ENCODE measurements around the gene CAMK1D. TPM values are rescaled to one million over a fixed set of nuclear protein-coding genes. Genes with fewer than 3 reads are reported as not detected.

CAMK1D gene
- total and polyA plus RNA-seq, 2 experiments from 2014 or later = 4.6 to 7.2 TPM

DNA sequence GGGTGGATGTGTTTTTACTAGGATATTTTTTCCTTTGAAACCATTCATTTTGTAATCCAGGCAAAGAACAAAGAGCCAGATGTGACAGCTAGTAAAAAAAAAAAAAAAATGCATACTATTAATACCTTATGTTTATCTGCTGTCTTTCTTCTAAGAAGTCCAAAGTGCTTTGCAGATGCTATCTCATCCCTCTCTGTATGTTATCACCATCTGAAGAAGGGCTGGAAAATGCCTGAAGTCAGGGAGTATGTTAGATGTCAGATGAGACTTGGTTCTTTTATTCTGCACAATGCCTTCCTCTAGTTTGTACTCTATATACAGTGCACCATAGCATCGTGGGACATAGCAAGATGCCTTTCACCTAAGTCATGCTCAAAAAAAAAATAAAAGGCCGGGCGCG, 10.4 kb upstream of the CAMK1D start:
- Histone ChIP-seq H3K4me1 (ENCODE audit: insufficient read depth) (no peaks in the 10 kb centered on the region), H3K27ac (ENCODE audit: low read depth) (no peak overlapping the region), H3K27me3 (ENCODE audit: insufficient read depth) (no peaks in the 10 kb centered on the region), H3K79me2 (replicated peaks; ENCODE audit: insufficient read depth) (no peaks in the 10 kb centered on the region), H3F3A (replicated peaks; ENCODE audit: low read depth) (no peaks in the 10 kb centered on the region), H4K20me1 (replicated peaks; ENCODE audit: insufficient read depth) (no peaks in the 10 kb centered on the region), H2AFZ (no peak overlapping the region), H3K4me3 (no peak overlapping the region), H3K4me2 (no peak overlapping the region), H3K9me2 (ENCODE audit: insufficient read depth) (no peaks in the 10 kb centered on the region), H3K36me3 (ENCODE audit: insufficient read depth) (no peaks in the 10 kb centered on the region)
- TF ChIP-seq, protein P1, sequence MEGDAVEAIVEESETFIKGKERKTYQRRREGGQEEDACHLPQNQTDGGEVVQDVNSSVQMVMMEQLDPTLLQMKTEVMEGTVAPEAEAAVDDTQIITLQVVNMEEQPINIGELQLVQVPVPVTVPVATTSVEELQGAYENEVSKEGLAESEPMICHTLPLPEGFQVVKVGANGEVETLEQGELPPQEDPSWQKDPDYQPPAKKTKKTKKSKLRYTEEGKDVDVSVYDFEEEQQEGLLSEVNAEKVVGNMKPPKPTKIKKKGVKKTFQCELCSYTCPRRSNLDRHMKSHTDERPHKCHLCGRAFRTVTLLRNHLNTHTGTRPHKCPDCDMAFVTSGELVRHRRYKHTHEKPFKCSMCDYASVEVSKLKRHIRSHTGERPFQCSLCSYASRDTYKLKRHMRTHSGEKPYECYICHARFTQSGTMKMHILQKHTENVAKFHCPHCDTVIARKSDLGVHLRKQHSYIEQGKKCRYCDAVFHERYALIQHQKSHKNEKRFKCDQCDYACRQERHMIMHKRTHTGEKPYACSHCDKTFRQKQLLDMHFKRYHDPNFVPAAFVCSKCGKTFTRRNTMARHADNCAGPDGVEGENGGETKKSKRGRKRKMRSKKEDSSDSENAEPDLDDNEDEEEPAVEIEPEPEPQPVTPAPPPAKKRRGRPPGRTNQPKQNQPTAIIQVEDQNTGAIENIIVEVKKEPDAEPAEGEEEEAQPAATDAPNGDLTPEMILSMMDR (conservative IDR thresholded peaks at IDR 0.05; ENCODE audit: low read depth in 2 of 2) = no peak
- TF ChIP-seq, protein P2, sequence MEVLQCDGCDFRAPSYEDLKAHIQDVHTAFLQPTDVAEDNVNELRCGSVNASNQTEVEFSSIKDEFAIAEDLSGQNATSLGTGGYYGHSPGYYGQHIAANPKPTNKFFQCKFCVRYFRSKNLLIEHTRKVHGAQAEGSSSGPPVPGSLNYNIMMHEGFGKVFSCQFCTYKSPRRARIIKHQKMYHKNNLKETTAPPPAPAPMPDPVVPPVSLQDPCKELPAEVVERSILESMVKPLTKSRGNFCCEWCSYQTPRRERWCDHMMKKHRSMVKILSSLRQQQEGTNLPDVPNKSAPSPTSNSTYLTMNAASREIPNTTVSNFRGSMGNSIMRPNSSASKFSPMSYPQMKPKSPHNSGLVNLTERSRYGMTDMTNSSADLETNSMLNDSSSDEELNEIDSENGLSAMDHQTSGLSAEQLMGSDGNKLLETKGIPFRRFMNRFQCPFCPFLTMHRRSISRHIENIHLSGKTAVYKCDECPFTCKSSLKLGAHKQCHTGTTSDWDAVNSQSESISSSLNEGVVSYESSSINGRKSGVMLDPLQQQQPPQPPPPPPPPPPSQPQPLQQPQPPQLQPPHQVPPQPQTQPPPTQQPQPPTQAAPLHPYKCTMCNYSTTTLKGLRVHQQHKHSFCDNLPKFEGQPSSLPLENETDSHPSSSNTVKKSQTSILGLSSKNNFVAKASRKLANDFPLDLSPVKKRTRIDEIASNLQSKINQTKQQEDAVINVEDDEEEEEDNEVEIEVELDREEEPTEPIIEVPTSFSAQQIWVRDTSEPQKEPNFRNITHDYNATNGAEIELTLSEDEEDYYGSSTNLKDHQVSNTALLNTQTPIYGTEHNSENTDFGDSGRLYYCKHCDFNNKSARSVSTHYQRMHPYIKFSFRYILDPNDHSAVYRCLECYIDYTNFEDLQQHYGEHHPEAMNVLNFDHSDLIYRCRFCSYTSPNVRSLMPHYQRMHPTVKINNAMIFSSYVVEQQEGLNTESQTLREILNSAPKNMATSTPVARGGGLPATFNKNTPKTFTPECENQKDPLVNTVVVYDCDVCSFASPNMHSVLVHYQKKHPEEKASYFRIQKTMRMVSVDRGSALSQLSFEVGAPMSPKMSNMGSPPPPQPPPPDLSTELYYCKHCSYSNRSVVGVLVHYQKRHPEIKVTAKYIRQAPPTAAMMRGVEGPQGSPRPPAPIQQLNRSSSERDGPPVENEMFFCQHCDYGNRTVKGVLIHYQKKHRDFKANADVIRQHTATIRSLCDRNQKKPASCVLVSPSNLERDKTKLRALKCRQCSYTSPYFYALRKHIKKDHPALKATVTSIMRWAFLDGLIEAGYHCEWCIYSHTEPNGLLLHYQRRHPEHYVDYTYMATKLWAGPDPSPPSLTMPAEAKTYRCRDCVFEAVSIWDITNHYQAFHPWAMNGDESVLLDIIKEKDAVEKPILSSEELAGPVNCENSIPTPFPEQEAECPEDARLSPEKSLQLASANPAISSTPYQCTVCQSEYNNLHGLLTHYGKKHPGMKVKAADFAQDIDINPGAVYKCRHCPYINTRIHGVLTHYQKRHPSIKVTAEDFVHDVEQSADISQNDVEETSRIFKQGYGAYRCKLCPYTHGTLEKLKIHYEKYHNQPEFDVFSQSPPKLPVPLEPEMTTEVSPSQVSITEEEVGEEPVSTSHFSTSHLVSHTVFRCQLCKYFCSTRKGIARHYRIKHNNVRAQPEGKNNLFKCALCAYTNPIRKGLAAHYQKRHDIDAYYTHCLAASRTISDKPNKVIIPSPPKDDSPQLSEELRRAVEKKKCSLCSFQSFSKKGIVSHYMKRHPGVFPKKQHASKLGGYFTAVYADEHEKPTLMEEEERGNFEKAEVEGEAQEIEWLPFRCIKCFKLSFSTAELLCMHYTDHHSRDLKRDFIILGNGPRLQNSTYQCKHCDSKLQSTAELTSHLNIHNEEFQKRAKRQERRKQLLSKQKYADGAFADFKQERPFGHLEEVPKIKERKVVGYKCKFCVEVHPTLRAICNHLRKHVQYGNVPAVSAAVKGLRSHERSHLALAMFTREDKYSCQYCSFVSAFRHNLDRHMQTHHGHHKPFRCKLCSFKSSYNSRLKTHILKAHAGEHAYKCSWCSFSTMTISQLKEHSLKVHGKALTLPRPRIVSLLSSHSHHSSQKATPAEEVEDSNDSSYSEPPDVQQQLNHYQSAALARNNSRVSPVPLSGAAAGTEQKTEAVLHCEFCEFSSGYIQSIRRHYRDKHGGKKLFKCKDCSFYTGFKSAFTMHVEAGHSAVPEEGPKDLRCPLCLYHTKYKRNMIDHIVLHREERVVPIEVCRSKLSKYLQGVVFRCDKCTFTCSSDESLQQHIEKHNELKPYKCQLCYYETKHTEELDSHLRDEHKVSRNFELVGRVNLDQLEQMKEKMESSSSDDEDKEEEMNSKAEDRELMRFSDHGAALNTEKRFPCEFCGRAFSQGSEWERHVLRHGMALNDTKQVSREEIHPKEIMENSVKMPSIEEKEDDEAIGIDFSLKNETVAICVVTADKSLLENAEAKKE (CRISPR knock-in tag; IDR thresholded peaks at IDR 0.05) = no peak
- TF ChIP-seq, protein P3, sequence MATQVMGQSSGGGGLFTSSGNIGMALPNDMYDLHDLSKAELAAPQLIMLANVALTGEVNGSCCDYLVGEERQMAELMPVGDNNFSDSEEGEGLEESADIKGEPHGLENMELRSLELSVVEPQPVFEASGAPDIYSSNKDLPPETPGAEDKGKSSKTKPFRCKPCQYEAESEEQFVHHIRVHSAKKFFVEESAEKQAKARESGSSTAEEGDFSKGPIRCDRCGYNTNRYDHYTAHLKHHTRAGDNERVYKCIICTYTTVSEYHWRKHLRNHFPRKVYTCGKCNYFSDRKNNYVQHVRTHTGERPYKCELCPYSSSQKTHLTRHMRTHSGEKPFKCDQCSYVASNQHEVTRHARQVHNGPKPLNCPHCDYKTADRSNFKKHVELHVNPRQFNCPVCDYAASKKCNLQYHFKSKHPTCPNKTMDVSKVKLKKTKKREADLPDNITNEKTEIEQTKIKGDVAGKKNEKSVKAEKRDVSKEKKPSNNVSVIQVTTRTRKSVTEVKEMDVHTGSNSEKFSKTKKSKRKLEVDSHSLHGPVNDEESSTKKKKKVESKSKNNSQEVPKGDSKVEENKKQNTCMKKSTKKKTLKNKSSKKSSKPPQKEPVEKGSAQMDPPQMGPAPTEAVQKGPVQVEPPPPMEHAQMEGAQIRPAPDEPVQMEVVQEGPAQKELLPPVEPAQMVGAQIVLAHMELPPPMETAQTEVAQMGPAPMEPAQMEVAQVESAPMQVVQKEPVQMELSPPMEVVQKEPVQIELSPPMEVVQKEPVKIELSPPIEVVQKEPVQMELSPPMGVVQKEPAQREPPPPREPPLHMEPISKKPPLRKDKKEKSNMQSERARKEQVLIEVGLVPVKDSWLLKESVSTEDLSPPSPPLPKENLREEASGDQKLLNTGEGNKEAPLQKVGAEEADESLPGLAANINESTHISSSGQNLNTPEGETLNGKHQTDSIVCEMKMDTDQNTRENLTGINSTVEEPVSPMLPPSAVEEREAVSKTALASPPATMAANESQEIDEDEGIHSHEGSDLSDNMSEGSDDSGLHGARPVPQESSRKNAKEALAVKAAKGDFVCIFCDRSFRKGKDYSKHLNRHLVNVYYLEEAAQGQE (IDR thresholded peaks at IDR 0.05; ENCODE audit: unreplicated experiment) = no peak
- TF ChIP-seq CREB1 (CRISPR knock-in tag; IDR thresholded peaks at IDR 0.05; ENCODE audit: low read depth) (no peak), POLR2AphosphoS5 (IDR thresholded peaks at IDR 0.05; ENCODE audit: low read depth) (no peak), EZH2 (IDR thresholded peaks at IDR 0.05; ENCODE audit: low read depth, unreplicated experiment) (no peak), EZH2phosphoT487 (IDR thresholded peaks at IDR 0.05; ENCODE audit: unreplicated experiment) (no peak), JUNB (IDR thresholded peaks at IDR 0.05; ENCODE audit: unreplicated experiment) (no peak), STAT1 (IDR thresholded peaks at IDR 0.05; ENCODE audit: unreplicated experiment) (no peak), ZNF331 (CRISPR knock-in tag; IDR thresholded peaks at IDR 0.05; ENCODE audit: low read depth) (no peak), ZNF114 (CRISPR knock-in tag; IDR thresholded peaks at IDR 0.05) (no peak), NANOG (IDR thresholded peaks at IDR 0.05; ENCODE audit: borderline replicate concordance) (no peak)
- TF ChIP-seq, protein P4, sequence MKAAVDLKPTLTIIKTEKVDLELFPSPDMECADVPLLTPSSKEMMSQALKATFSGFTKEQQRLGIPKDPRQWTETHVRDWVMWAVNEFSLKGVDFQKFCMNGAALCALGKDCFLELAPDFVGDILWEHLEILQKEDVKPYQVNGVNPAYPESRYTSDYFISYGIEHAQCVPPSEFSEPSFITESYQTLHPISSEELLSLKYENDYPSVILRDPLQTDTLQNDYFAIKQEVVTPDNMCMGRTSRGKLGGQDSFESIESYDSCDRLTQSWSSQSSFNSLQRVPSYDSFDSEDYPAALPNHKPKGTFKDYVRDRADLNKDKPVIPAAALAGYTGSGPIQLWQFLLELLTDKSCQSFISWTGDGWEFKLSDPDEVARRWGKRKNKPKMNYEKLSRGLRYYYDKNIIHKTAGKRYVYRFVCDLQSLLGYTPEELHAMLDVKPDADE (IDR thresholded peaks at IDR 0.05) = no peak
- H3K27ac Mint-ChIP-seq = no peak overlapping the region
- ATAC-seq (no peak), DNase-seq (ENCODE audit: low spot score) (no peak)
- no peaks in the 10 kb centered on the region for H3K9me3 Mint-ChIP-seq
- H3K4me1 Mint-ChIP-seq = no peaks in the 10 kb centered on the region
- no peak overlapping the region for H3K4me3 Mint-ChIP-seq
- no peaks in the 10 kb centered on the region for H3K36me3 Mint-ChIP-seq (ENCODE audit: low read depth)
- H3K27me3 Mint-ChIP-seq (ENCODE audit: insufficient read depth, low read depth, poor library complexity) = no peaks in the 10 kb centered on the region
